ENCODE measurements around the gene U2AF1L4.

GRCh38 chr19:35742121-35742724 is 3.0 kb downstream of the U2AF1L4 start, which contains the start of gene IGFLR1:
- no peak for TF ChIP-seq CTCF (IDR thresholded peaks at IDR 0.05)
- TF ChIP-seq POLR2AphosphoS5 (IDR thresholded peaks at IDR 0.05; ENCODE audit: insufficient read depth in 1 of 2, low read depth in 1 of 2) = no peak
